Activated naive CD8-positive, alpha-beta T cell treated with anti-CD3 and anti-CD28 coated beads, Interleukin-2, amount 10 ng/mL, durations not matched to agents 7 days and 5 days (primary cell): ENCODE measurements around the gene CLDN25. TPM values are rescaled to one million over a fixed set of nuclear protein-coding genes. Genes with fewer than 3 reads are reported as not detected.
"Not testable (repeated sequence)": the region's sequence is repeated elsewhere in the genome, so short reads cannot be mapped to it uniquely, and the experiment has no call there.

ENCODE experiments used
- ATAC-seq: fragments of 150-1000 bp; cut with Tn5 transposase; one replicate; pipeline ENCODE4 v1.10.0; 2021; ENCODE audit warnings: low read depth, moderate library complexity
- POLR2A ChIA-PET: fragments of 350-600 bp; sonication (Branson Sonifier 250); formaldehyde crosslinking; loops from one replicate; lab custom pipeline; 2021; ENCODE audit warnings: antibody characterized with exemption; lab: Charles Lee
- DNase-seq: peaks from one replicate; pipeline ENCODE4 v3.0.0; 2021
- H3K27ac Mint-ChIP-seq: one replicate; pipeline ENCODE4 v1.8.0; 2022; ENCODE audit warnings: mild to moderate bottlenecking, mixed read lengths
- H3K27me3 Mint-ChIP-seq: one replicate; pipeline ENCODE4 v1.8.0; 2022; ENCODE audit warnings: mild to moderate bottlenecking, moderate library complexity, mixed read lengths
- H3K36me3 Mint-ChIP-seq: one replicate; pipeline ENCODE4 v1.8.0; 2021; ENCODE audit warnings: mild to moderate bottlenecking, mixed read lengths
- H3K4me1 Mint-ChIP-seq: one replicate; pipeline ENCODE4 v1.8.0; 2021; ENCODE audit warnings: mixed read lengths
- H3K4me3 Mint-ChIP-seq: one replicate; pipeline ENCODE4 v1.8.0; 2022; ENCODE audit warnings: mild to moderate bottlenecking, moderate library complexity, mixed read lengths
- H3K9me3 Mint-ChIP-seq: one replicate; pipeline ENCODE4 v1.8.0; 2021; ENCODE audit warnings: mixed read lengths
- total RNA-seq, 2 experiments: library from RNA; stranded (reverse); gene quantifications; one replicate each; pipeline ENCODE4 v1.2.3, GENCODE V29; 2021

CLDN25 gene
- total RNA-seq, 2 experiments from 2014 or later, result not detected

- Mint-ChIP-seq H3K36me3 (no peaks in the 10 kb centered on the region), H3K9me3 (no peaks in the 10 kb centered on the region), H3K27ac (no peak overlapping the region), H3K4me1 (no peaks in the 10 kb centered on the region), H3K4me3 (no peak overlapping the region), H3K27me3 (peaks cover 27% of the 10 kb centered on the region)
- DNase-seq (no peak), ATAC-seq (no peak)
- POLR2A ChIA-PET, result interaction anchor here (0.7 kb wide), 1 partner anchor 932 kb away, joined by 3 read pairs; no protein-coding TSS in a partner anchor
Observed at GRCh38 chr11:113781682-113782081, 2.1 kb downstream of the CLDN25 start.

DNA sequence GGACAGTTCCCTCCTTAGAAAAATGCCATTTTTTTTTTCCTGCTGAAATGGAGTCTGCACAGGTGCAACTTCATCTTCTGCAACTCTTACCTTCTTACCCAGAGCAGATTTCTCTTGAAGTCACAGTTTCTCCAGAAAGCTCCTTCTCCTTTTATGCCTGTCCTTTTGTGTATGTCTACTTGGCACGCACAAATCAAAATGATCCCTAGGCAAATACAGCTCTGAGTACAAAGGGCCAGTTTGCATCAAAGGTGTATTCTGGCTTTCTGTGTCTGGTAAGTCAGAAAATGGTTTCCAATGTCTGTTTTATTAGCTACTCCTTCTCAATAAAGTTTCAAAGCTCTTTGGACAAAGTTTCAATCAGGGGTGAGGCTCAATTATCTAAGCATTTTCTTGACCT is 2.5 kb downstream of the CLDN25 start:
- Mint-ChIP-seq H3K27ac (no peak overlapping the region), H3K4me1 (no peaks in the 10 kb centered on the region)

GRCh38 chr11:113789016-113789415 is 9.4 kb downstream of the CLDN25 start:
- H3K9me3 Mint-ChIP-seq, ATAC-seq, DNase-seq, H3K36me3 Mint-ChIP-seq, H3K4me3 Mint-ChIP-seq, H3K27ac Mint-ChIP-seq, H3K4me1 Mint-ChIP-seq, POLR2A ChIA-PET: not testable (repeated sequence)
- H3K27me3 Mint-ChIP-seq, result peaks cover 13% of the 10 kb centered on the region

More for the DNA sequence above, 2.5 kb downstream of the CLDN25 start:
- Mint-ChIP-seq H3K4me3 (no peak overlapping the region), H3K27me3 (peaks cover 27% of the 10 kb centered on the region), H3K9me3 (no peaks in the 10 kb centered on the region), H3K36me3 (no peaks in the 10 kb centered on the region)
- DNase-seq (no peak), ATAC-seq (no peak)
- POLR2A ChIA-PET, result interaction anchor here (0.7 kb wide), 1 partner anchor 932 kb away, joined by 3 read pairs; no protein-coding TSS in a partner anchor

DNA sequence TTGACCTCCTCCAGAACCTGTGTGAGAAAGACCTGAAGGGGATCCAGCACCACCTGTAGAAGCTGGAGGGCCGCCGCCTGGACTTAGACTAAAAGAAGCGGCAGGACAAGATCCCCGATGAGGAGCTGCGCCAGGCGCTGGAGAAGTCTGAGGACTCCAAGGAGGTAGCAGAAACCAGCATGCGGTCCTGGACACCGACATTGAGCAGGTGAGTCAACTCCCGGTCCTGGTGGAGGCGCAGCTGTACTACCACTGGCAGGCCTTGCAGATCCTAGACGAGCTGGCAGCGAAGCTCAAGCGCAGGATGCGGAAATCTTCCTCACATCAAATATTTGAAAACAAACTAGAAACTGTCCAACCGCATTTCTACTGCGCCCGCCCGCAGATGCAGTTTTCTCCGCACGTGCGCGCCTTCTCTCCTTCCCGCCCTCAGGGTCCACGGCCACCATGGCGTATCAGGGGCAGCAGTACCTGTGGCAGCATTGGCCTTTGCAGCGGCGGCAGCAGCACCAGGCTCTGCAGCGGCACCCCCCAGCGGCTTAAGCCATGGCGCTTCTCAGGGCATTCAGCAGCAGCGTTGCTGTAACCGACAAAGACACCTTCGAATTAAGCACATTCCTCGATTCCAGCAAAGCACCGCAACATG is 10.2 kb downstream of the CLDN25 start:
- ATAC-seq, result no peak

GRCh38 chr11:113796663-113797259 is 17.2 kb downstream of the CLDN25 start:
- POLR2A ChIA-PET, result no interaction called here
- no peak overlapping the region for H3K4me3 Mint-ChIP-seq
- ATAC-seq (peak; percentile 67), DNase-seq (no peak)
- H3K4me1 Mint-ChIP-seq, result no peaks in the 10 kb centered on the region
- no peak overlapping the region for H3K27ac Mint-ChIP-seq
- peaks cover 18% of the 10 kb centered on the region for H3K36me3 Mint-ChIP-seq
- no peaks in the 10 kb centered on the region for H3K9me3 Mint-ChIP-seq
- peaks cover 2% of the 10 kb centered on the region for H3K27me3 Mint-ChIP-seq

More for the DNA sequence above, 10.2 kb downstream of the CLDN25 start:
- H3K27me3 Mint-ChIP-seq, result peaks cover 9% of the 10 kb centered on the region
- POLR2A ChIA-PET, result no interaction called here
- no peaks in the 10 kb centered on the region for H3K36me3 Mint-ChIP-seq
- H3K27ac Mint-ChIP-seq, result no peak overlapping the region
- no peak for DNase-seq
- H3K4me3 Mint-ChIP-seq, result no peak overlapping the region
- H3K4me1 Mint-ChIP-seq, result no peaks in the 10 kb centered on the region
- H3K9me3 Mint-ChIP-seq, result no peaks in the 10 kb centered on the region

GRCh38 chr11:113802621-113803020 is 23.0 kb downstream of the CLDN25 start:
- POLR2A ChIA-PET, result no interaction called here
- Mint-ChIP-seq H3K36me3 (peaks cover 32% of the 10 kb centered on the region), H3K9me3 (no peaks in the 10 kb centered on the region), H3K4me1 (no peaks in the 10 kb centered on the region), H3K27ac (no peak overlapping the region), H3K27me3 (no peaks in the 10 kb centered on the region), H3K4me3 (no peak overlapping the region)
- ATAC-seq, result no peak
- no peak for DNase-seq

DNA sequence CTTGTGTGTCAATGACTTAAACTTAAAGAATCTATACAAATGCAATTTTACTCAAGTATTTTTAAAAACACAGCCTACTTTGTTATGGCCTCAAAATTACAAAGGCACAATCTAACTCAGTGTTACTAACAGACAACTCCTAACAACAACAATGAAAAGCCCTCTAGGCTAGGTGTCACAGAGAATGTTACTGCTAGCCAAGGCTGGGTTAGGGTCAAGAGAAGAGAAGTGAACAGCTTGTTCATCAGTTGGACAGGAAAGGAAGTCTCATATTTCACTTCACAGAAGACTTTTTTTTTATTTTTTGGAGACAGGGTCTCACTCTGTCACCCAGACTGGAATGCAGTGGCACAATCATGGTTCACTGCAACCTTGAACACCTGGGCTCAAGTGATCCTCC is 26.0 kb downstream of the CLDN25 start:
- Mint-ChIP-seq H3K4me3 (no peak overlapping the region), H3K36me3 (peaks cover 32% of the 10 kb centered on the region), H3K4me1 (no peaks in the 10 kb centered on the region), H3K9me3 (no peaks in the 10 kb centered on the region), H3K27ac (no peak overlapping the region), H3K27me3 (no peaks in the 10 kb centered on the region)
- no peak for ATAC-seq
- no peak for DNase-seq
- POLR2A ChIA-PET, result interaction anchor here (0.8 kb wide), 1 partner anchor 455 kb away, joined by 4 read pairs; no protein-coding TSS in a partner anchor

GRCh38 chr11:113806406-113806805 is 26.8 kb downstream of the CLDN25 start:
- H3K27ac Mint-ChIP-seq, result no peak overlapping the region
- peaks cover 26% of the 10 kb centered on the region for H3K36me3 Mint-ChIP-seq
- no peaks in the 10 kb centered on the region for H3K4me1 Mint-ChIP-seq
- no peaks in the 10 kb centered on the region for H3K27me3 Mint-ChIP-seq
- no peak overlapping the region for H3K4me3 Mint-ChIP-seq
- no peaks in the 10 kb centered on the region for H3K9me3 Mint-ChIP-seq
- peak; percentile 33 for ATAC-seq
- POLR2A ChIA-PET, result interaction anchor here (0.8 kb wide), 1 partner anchor 455 kb away, joined by 4 read pairs; no protein-coding TSS in a partner anchor
- DNase-seq, result no peak

GRCh38 chr11:113808931-113809330 is 29.3 kb downstream of the CLDN25 start:
- no peak for DNase-seq
- no peaks in the 10 kb centered on the region for H3K27me3 Mint-ChIP-seq
- H3K27ac Mint-ChIP-seq, result no peak overlapping the region
- POLR2A ChIA-PET, result no interaction called here
- no peak for ATAC-seq
- H3K4me1 Mint-ChIP-seq, result no peaks in the 10 kb centered on the region
- no peak overlapping the region for H3K4me3 Mint-ChIP-seq
- H3K36me3 Mint-ChIP-seq, result peaks cover 25% of the 10 kb centered on the region
- no peaks in the 10 kb centered on the region for H3K9me3 Mint-ChIP-seq

DNA sequence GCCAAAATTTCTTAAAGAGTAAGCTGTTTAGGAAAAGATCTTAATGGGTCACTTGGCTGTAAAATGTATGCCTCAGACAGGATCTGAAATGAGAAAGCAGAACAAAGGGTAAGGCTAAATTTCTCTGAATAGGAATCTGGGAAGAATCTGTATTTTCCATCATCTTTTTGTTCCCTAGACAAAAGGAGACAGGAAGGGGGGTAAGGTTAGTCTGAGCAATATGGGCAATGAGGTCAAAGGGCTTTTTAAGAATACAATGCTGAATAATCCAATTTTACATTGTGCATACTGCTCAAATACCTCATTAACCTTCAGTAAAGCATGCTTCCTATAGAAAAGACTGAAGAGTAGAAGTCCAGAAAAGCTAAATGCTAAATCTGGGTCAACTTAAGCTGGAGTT is 34.6 kb downstream of the CLDN25 start:
- no peak for DNase-seq

DNA sequence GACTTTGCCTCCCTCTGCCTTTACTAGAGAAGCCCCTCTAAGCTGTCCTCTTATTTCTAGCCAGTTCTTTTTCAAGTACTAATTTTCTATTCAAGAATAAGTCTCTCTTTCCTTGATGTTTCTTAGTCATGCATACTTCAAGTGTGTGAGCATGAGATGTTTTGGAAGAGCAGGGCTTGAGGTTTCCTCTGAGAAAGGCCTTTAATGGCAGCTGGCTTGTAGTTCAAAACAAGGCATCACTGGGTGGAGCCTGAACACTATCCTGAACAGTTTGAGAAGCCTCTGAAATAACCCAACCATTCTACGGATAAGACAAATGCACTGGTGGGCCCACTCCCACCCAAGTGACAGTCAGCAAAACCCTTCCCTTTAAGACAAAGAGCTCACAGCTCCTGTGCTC is 37.6 kb downstream of the CLDN25 start:
- ATAC-seq, result no peak
- no peak overlapping the region for H3K4me3 Mint-ChIP-seq
- H3K36me3 Mint-ChIP-seq, result peaks cover 35% of the 10 kb centered on the region
- no peak overlapping the region for H3K27ac Mint-ChIP-seq
- DNase-seq, result no peak
- H3K9me3 Mint-ChIP-seq, result no peaks in the 10 kb centered on the region
- no peaks in the 10 kb centered on the region for H3K4me1 Mint-ChIP-seq
- H3K27me3 Mint-ChIP-seq, result no peaks in the 10 kb centered on the region
- POLR2A ChIA-PET, result no interaction called here

More for the DNA sequence above, 34.6 kb downstream of the CLDN25 start:
- POLR2A ChIA-PET, result no interaction called here
- peaks cover 26% of the 10 kb centered on the region for H3K36me3 Mint-ChIP-seq
- H3K4me1 Mint-ChIP-seq, result no peaks in the 10 kb centered on the region
- no peak overlapping the region for H3K4me3 Mint-ChIP-seq
- no peaks in the 10 kb centered on the region for H3K27me3 Mint-ChIP-seq
- H3K9me3 Mint-ChIP-seq, result no peaks in the 10 kb centered on the region
- no peak overlapping the region for H3K27ac Mint-ChIP-seq
- no peak for ATAC-seq

DNA sequence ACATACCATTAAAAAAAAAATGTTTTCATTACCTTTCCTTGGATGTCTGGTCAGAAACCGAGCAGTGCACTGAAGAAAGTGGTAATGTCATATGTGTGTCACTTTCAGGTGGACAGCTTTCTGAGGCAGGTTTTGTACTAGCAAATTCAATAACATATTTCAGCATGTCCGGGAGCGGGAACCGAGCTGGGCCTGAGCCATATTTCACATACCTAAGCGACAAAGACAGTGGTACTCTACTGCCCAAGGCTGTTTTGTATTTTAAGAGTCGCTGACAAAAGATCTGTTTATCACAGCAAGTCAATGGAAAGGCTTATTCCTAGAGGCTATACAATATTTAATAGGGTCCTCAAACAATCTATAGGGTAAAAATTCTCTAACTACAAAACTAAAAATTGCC is 38.0 kb downstream of the CLDN25 start:
- Mint-ChIP-seq H3K4me1 (no peaks in the 10 kb centered on the region), H3K9me3 (no peaks in the 10 kb centered on the region), H3K4me3 (no peak overlapping the region), H3K27me3 (no peaks in the 10 kb centered on the region), H3K27ac (no peak overlapping the region), H3K36me3 (peaks cover 34% of the 10 kb centered on the region)
- DNase-seq (no peak), ATAC-seq (no peak)
- POLR2A ChIA-PET, result no interaction called here

DNA sequence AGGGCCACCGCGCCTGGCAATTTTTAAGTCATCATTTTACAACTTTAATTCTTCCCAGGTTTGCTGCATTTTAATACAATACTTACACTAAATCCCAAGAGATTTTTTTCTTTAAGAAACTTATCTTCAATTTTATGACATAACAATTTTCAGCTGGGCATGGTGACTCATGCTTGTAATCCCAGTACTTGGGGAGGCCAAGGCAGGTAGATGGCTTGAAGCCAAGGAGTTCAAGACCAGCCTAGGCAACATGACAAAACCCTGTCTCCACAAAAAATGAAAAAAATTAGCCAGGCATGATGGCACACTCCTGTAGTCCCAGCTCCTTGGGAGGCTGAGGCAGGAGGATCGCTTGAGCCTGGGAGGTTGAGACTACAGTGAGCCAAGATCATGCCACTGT is 38.8 kb downstream of the CLDN25 start:
- Mint-ChIP-seq H3K36me3 (peaks cover 38% of the 10 kb centered on the region), H3K9me3 (no peaks in the 10 kb centered on the region), H3K27ac (no peak overlapping the region), H3K4me3 (no peak overlapping the region), H3K4me1 (no peaks in the 10 kb centered on the region), H3K27me3 (no peaks in the 10 kb centered on the region)
- ATAC-seq, result no peak
- POLR2A ChIA-PET, result no interaction called here
- no peak for DNase-seq

GRCh38 chr11:113827477-113827876 is 47.9 kb downstream of the CLDN25 start:
- Mint-ChIP-seq H3K27me3 (no peaks in the 10 kb centered on the region), H3K4me3 (no peak overlapping the region), H3K9me3 (peaks cover 2% of the 10 kb centered on the region), H3K27ac (no peak overlapping the region), H3K4me1 (no peaks in the 10 kb centered on the region), H3K36me3 (peaks cover 37% of the 10 kb centered on the region)
- POLR2A ChIA-PET, result no interaction called here
- DNase-seq, result no peak
- ATAC-seq, result no peak
